HEK293T (cell line): ENCODE data around the gene NIP7.

Experiments
- ARNT ChIP-seq: fragments of 450-650 bp; IDR thresholded peaks from 2 replicates; pipeline ENCODE4 v1.6.1; 2017; ENCODE audit warnings: mild to moderate bottlenecking
- BHLHE40 ChIP-seq: fragments of 450-650 bp; IDR thresholded peaks from 2 replicates; pipeline ENCODE4 v1.6.1; 2016; ENCODE audit warnings: mild to moderate bottlenecking, moderate library complexity, borderline replicate concordance
- ELF4 ChIP-seq: fragments of 450-650 bp; IDR thresholded peaks from 2 replicates; pipeline ENCODE4 v1.6.1; 2017; ENCODE audit warnings: antibody characterized with exemption
- FOXA1 ChIP-seq: fragments of 450-650 bp; IDR thresholded peaks from 2 replicates; pipeline ENCODE4 v1.6.1; 2016; ENCODE audit warnings: mild to moderate bottlenecking
- FOXK2 ChIP-seq: fragments of 450-650 bp; IDR thresholded peaks from 2 replicates; pipeline ENCODE4 v1.6.1; 2016; ENCODE audit warnings: mild to moderate bottlenecking
- FOXM1 ChIP-seq: fragments of 450-650 bp; IDR thresholded peaks from 2 replicates; pipeline ENCODE4 v1.6.1; 2017; ENCODE audit warnings: mild to moderate bottlenecking, borderline replicate concordance
- HDGF ChIP-seq: fragments of 450-650 bp; IDR thresholded peaks from 2 replicates; pipeline ENCODE4 v1.6.1; 2017; ENCODE audit warnings: antibody characterized with exemption, borderline replicate concordance
- LEF1 ChIP-seq: fragments of 450-650 bp; IDR thresholded peaks from 2 replicates; pipeline ENCODE4 v1.6.1; 2017; ENCODE audit warnings: mild to moderate bottlenecking, borderline replicate concordance
- NFRKB ChIP-seq: fragments of 450-650 bp; IDR thresholded peaks from 2 replicates; pipeline ENCODE4 v1.6.1; 2016; ENCODE audit warnings: mild to moderate bottlenecking, moderate library complexity
- SP1 ChIP-seq: fragments of 450-650 bp; IDR thresholded peaks from 2 replicates; pipeline ENCODE4 v1.6.1; 2017
- SUZ12 ChIP-seq: fragments of 450-650 bp; IDR thresholded peaks from 2 replicates; pipeline ENCODE4 v1.6.1; 2016; ENCODE audit warnings: mild to moderate bottlenecking
- TARDBP ChIP-seq: fragments of 450-650 bp; IDR thresholded peaks from 2 replicates; pipeline ENCODE4 v1.6.1; 2016
- ZNF384 ChIP-seq: fragments of 450-650 bp; IDR thresholded peaks from 2 replicates; pipeline ENCODE4 v1.6.1; 2016
- TF ChIP-seq, protein P1 (sequence below): fragments of 450-650 bp; IDR thresholded peaks from 2 replicates; pipeline ENCODE4 v1.6.1; 2016

GRCh38 chr16:69339289-69340094 lies at the start of gene NIP7, which contains the start of gene COG8:
- 0 out of 2 replicates have a peak, but pooled peaks have one; percentile 7 for TF ChIP-seq ARNT
- no peak for TF ChIP-seq BHLHE40
- TF ChIP-seq ELF4: peak; percentile 59; the same call in 1 of the 2 replicates
- no peak for TF ChIP-seq SP1
- TF ChIP-seq, protein P1, sequence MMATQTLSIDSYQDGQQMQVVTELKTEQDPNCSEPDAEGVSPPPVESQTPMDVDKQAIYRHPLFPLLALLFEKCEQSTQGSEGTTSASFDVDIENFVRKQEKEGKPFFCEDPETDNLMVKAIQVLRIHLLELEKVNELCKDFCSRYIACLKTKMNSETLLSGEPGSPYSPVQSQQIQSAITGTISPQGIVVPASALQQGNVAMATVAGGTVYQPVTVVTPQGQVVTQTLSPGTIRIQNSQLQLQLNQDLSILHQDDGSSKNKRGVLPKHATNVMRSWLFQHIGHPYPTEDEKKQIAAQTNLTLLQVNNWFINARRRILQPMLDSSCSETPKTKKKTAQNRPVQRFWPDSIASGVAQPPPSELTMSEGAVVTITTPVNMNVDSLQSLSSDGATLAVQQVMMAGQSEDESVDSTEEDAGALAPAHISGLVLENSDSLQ: no peak
- TF ChIP-seq TARDBP: no peak
- no peak for TF ChIP-seq HDGF
- TF ChIP-seq FOXM1: no peak
- TF ChIP-seq FOXK2: no peak
- no peak for TF ChIP-seq SUZ12
- no peak for TF ChIP-seq ZNF384
- TF ChIP-seq NFRKB: no peak
- no peak for TF ChIP-seq FOXA1
- no peak for TF ChIP-seq LEF1
